ENCODE measurements around the gene KAT14.
"Not testable (repeated sequence)": the region's sequence is repeated elsewhere in the genome, so short reads cannot be mapped to it uniquely, and the experiment has no call there.

Gene KAT14

GRCh38 chr20:18137412-18138265 lies at the start of gene KAT14, which contains the start of gene PET117:
Gene KAT14 (plus strand): TSS chr20:18137863. CDS start chr20:18142661, 4,798 bp downstream.
Gene PET117 (plus strand): TSS chr20:18137863. CDS start chr20:18137956, 93 bp downstream.
- no peaks in the 10 kb centered on the region for H3K9me3 Mint-ChIP-seq
- peaks cover 3% of the 10 kb centered on the region for H3K36me3 Mint-ChIP-seq
- peak within 1 kb of the TSS; percentile 85 for H3K4me3 Mint-ChIP-seq
- H3K4me1 Mint-ChIP-seq: peaks cover 35% of the 10 kb centered on the region
- peak within 1 kb of the TSS; percentile 85 for H3K27ac Mint-ChIP-seq
- H3K27me3 Mint-ChIP-seq: no peaks in the 10 kb centered on the region

- H3K27ac Mint-ChIP-seq, H3K27me3 Mint-ChIP-seq, H3K9me3 Mint-ChIP-seq: not testable (repeated sequence)
These were observed 49.4 kb upstream of the KAT14 start for GRCh38 chr20:18088298-18088697.

GRCh38 chr20:18088841-18089240 lies 48.8 kb upstream of the KAT14 start:
- not testable (repeated sequence) for H3K27ac Mint-ChIP-seq, H3K36me3 Mint-ChIP-seq, H3K27me3 Mint-ChIP-seq, H3K4me3 Mint-ChIP-seq, H3K9me3 Mint-ChIP-seq, H3K4me1 Mint-ChIP-seq

More at GRCh38 chr20:18088298-18088697, 49.4 kb upstream of the KAT14 start:
- not testable (repeated sequence) for H3K4me1 Mint-ChIP-seq, H3K4me3 Mint-ChIP-seq, H3K36me3 Mint-ChIP-seq

GRCh38 chr20:18090044-18090443 lies 47.6 kb upstream of the KAT14 start:
- Mint-ChIP-seq H3K4me3 (no peak overlapping the region), H3K36me3 (no peaks in the 10 kb centered on the region), H3K27ac (no peak overlapping the region), H3K27me3 (peaks cover 1% of the 10 kb centered on the region), H3K4me1 (no peaks in the 10 kb centered on the region), H3K9me3 (no peaks in the 10 kb centered on the region)

- H3K27ac Mint-ChIP-seq: no peak overlapping the region
- H3K27me3 Mint-ChIP-seq: peaks cover 1% of the 10 kb centered on the region
- H3K36me3 Mint-ChIP-seq: no peaks in the 10 kb centered on the region
- no peaks in the 10 kb centered on the region for H3K9me3 Mint-ChIP-seq
- no peaks in the 10 kb centered on the region for H3K4me1 Mint-ChIP-seq
- no peak overlapping the region for H3K4me3 Mint-ChIP-seq
These were observed 47.2 kb upstream of the KAT14 start for GRCh38 chr20:18090477-18090876.

GRCh38 chr20:18091623-18092022 lies 46.0 kb upstream of the KAT14 start:
- H3K4me1 Mint-ChIP-seq: no peaks in the 10 kb centered on the region
- no peak overlapping the region for H3K4me3 Mint-ChIP-seq

GRCh38 chr20:18092890-18093289 lies 44.8 kb upstream of the KAT14 start:
- Mint-ChIP-seq H3K27ac (no peak overlapping the region), H3K27me3 (peaks cover 1% of the 10 kb centered on the region), H3K36me3 (no peaks in the 10 kb centered on the region), H3K4me3 (no peak overlapping the region), H3K9me3 (no peaks in the 10 kb centered on the region), H3K4me1 (no peaks in the 10 kb centered on the region)

More at GRCh38 chr20:18091623-18092022, 46.0 kb upstream of the KAT14 start:
- Mint-ChIP-seq H3K36me3 (no peaks in the 10 kb centered on the region), H3K27me3 (peaks cover 1% of the 10 kb centered on the region), H3K9me3 (no peaks in the 10 kb centered on the region), H3K27ac (no peak overlapping the region)

GRCh38 chr20:18093388-18093787 lies 44.3 kb upstream of the KAT14 start:
- H3K9me3 Mint-ChIP-seq: no peaks in the 10 kb centered on the region
- H3K36me3 Mint-ChIP-seq: no peaks in the 10 kb centered on the region
- H3K4me3 Mint-ChIP-seq: no peak overlapping the region
- H3K27ac Mint-ChIP-seq: no peak overlapping the region
- peaks cover 1% of the 10 kb centered on the region for H3K27me3 Mint-ChIP-seq
- H3K4me1 Mint-ChIP-seq: no peaks in the 10 kb centered on the region

GRCh38 chr20:18094191-18094590 lies 43.5 kb upstream of the KAT14 start:
- no peaks in the 10 kb centered on the region for H3K4me1 Mint-ChIP-seq
- peaks cover 1% of the 10 kb centered on the region for H3K27me3 Mint-ChIP-seq
- H3K4me3 Mint-ChIP-seq: no peak overlapping the region
- H3K9me3 Mint-ChIP-seq: no peaks in the 10 kb centered on the region
- no peak overlapping the region for H3K27ac Mint-ChIP-seq
- no peaks in the 10 kb centered on the region for H3K36me3 Mint-ChIP-seq

- not testable (repeated sequence) for H3K36me3 Mint-ChIP-seq, H3K27me3 Mint-ChIP-seq, H3K4me3 Mint-ChIP-seq
These were observed 37.1 kb upstream of the KAT14 start for GRCh38 chr20:18100569-18100968.

GRCh38 chr20:18101125-18101810 lies 36.4 kb upstream of the KAT14 start:
- Mint-ChIP-seq H3K9me3 (no peaks in the 10 kb centered on the region), H3K27ac (no peak overlapping the region), H3K4me3 (no peak overlapping the region), H3K36me3 (no peaks in the 10 kb centered on the region), H3K27me3 (peaks cover 3% of the 10 kb centered on the region), H3K4me1 (no peaks in the 10 kb centered on the region)

More at GRCh38 chr20:18100569-18100968, 37.1 kb upstream of the KAT14 start:
- not testable (repeated sequence) for H3K4me1 Mint-ChIP-seq, H3K9me3 Mint-ChIP-seq, H3K27ac Mint-ChIP-seq

GRCh38 chr20:18103497-18103896 lies 34.2 kb upstream of the KAT14 start:
- no peaks in the 10 kb centered on the region for H3K4me1 Mint-ChIP-seq
- H3K4me3 Mint-ChIP-seq: no peak overlapping the region
- H3K27ac Mint-ChIP-seq: no peak overlapping the region
- peaks cover 3% of the 10 kb centered on the region for H3K27me3 Mint-ChIP-seq
- H3K36me3 Mint-ChIP-seq: no peaks in the 10 kb centered on the region
- no peaks in the 10 kb centered on the region for H3K9me3 Mint-ChIP-seq

GRCh38 chr20:18108326-18108725 lies 29.3 kb upstream of the KAT14 start:
- Mint-ChIP-seq H3K9me3 (no peaks in the 10 kb centered on the region), H3K4me3 (no peak overlapping the region), H3K4me1 (no peaks in the 10 kb centered on the region), H3K27ac (no peak overlapping the region), H3K27me3 (peaks cover 1% of the 10 kb centered on the region), H3K36me3 (no peaks in the 10 kb centered on the region)

- not testable (repeated sequence) for H3K4me1 Mint-ChIP-seq, H3K36me3 Mint-ChIP-seq, H3K27me3 Mint-ChIP-seq, H3K9me3 Mint-ChIP-seq, H3K4me3 Mint-ChIP-seq
- peak overlapping the region; percentile 91 for H3K27ac Mint-ChIP-seq
These were observed 9.1 kb upstream of the KAT14 start for GRCh38 chr20:18128574-18128973.

GRCh38 chr20:18132663-18133062 lies 5.0 kb upstream of the KAT14 start:
- no peak overlapping the region for H3K27ac Mint-ChIP-seq
- H3K36me3 Mint-ChIP-seq: no peaks in the 10 kb centered on the region
- no peaks in the 10 kb centered on the region for H3K27me3 Mint-ChIP-seq
- peaks cover 12% of the 10 kb centered on the region for H3K4me1 Mint-ChIP-seq
- H3K9me3 Mint-ChIP-seq: peaks cover 4% of the 10 kb centered on the region
- H3K4me3 Mint-ChIP-seq: no peak overlapping the region

- Mint-ChIP-seq H3K36me3 (no peaks in the 10 kb centered on the region), H3K27ac (no peak overlapping the region), H3K4me3 (no peak overlapping the region), H3K27me3 (no peaks in the 10 kb centered on the region), H3K4me1 (peaks cover 8% of the 10 kb centered on the region), H3K9me3 (no peaks in the 10 kb centered on the region)
These were observed 3.7 kb upstream of the KAT14 start for GRCh38 chr20:18133962-18134361.

Data from activated naive CD4-positive, alpha-beta T cell treated with anti-CD3 and anti-CD28 coated beads, Interleukin-2, amount 50 U/mL, for 24 hours (primary cell).